IPS DF 6.9 (cell line): ENCODE measurements around the gene ITGA4.

ENCODE experiments used
- DNase-seq: peaks from one replicate; pipeline ENCODE4 v3.0.0-alpha.2; 2013; ENCODE audit warnings: low read depth, low spot score
- H3K27ac ChIP-seq: one replicate; pipeline ENCODE4 v1.5.1; 2013; ENCODE audit warnings: low read length, control low read depth
- H3K27me3 ChIP-seq: 2 replicates; pipeline ENCODE4 v1.6.1; 2013; ENCODE audit warnings: mild to moderate bottlenecking, low read length; ENCODE audit not compliant: control insufficient read depth, insufficient read depth
- H3K36me3 ChIP-seq: 2 replicates; pipeline ENCODE4 v1.6.1; 2013; ENCODE audit warnings: low read length; ENCODE audit not compliant: control insufficient read depth, insufficient read depth
- H3K4me1 ChIP-seq: 2 replicates; pipeline ENCODE4 v1.6.1; 2013; ENCODE audit warnings: low read length; ENCODE audit not compliant: control insufficient read depth, insufficient read depth
- H3K4me3 ChIP-seq: 2 replicates; pipeline ENCODE4 v1.5.1; 2013; ENCODE audit warnings: mild to moderate bottlenecking, low read length
- H3K9me3 ChIP-seq: 2 replicates; pipeline ENCODE4 v1.6.1; 2013; ENCODE audit warnings: low read length, inconsistent platforms; ENCODE audit not compliant: control insufficient read depth, insufficient read depth
- WGBS: extraction: QIAGEN DNeasy Blood & Tissue Kit; methylation state at CpG from one replicate; pipeline ENCODE4 v1.1.7; 2013; ENCODE audit warnings: mixed read lengths, missing lambda C conversion rate; ENCODE audit not compliant: insufficient read length, insufficient coverage; 5-methylcytosine and 5-hydroxymethylcytosine counted together

The ITGA4 gene

GRCh38 chr2:181499231-181499630 lies 42.0 kb downstream of the ITGA4 start:
- no peak overlapping the region for H3K27ac ChIP-seq
- H3K4me3 ChIP-seq: no peak overlapping the region
- H3K4me1 ChIP-seq: no peaks in the 10 kb centered on the region
- no peaks in the 10 kb centered on the region for H3K36me3 ChIP-seq
- no peaks in the 10 kb centered on the region for H3K27me3 ChIP-seq
- no peaks in the 10 kb centered on the region for H3K9me3 ChIP-seq
- no CpG with 5 or more reads among the region's 4 CpGs for WGBS
- DNase-seq: no peak

- WGBS: no CpG with 5 or more reads among the region's 4 CpGs
- no peaks in the 10 kb centered on the region for H3K27me3 ChIP-seq
- DNase-seq: no peak
- H3K4me1 ChIP-seq: no peaks in the 10 kb centered on the region
- no peaks in the 10 kb centered on the region for H3K36me3 ChIP-seq
- no peak overlapping the region for H3K27ac ChIP-seq
- no peaks in the 10 kb centered on the region for H3K9me3 ChIP-seq
- H3K4me3 ChIP-seq: no peak overlapping the region
Measured at GRCh38 chr2:181500201-181500600, 43.0 kb downstream of the ITGA4 start.

- H3K4me1 ChIP-seq: no peaks in the 10 kb centered on the region
- no peak overlapping the region for H3K4me3 ChIP-seq
- H3K36me3 ChIP-seq: no peaks in the 10 kb centered on the region
- H3K27ac ChIP-seq: no peak overlapping the region
- DNase-seq: no peak
- no CpG with 5 or more reads among the region's 3 CpGs for WGBS
- no peaks in the 10 kb centered on the region for H3K9me3 ChIP-seq
- H3K27me3 ChIP-seq: no peaks in the 10 kb centered on the region
Measured at GRCh38 chr2:181515719-181516118, 58.5 kb downstream of the ITGA4 start.

GRCh38 chr2:181516992-181517391 lies 59.8 kb downstream of the ITGA4 start:
- Histone ChIP-seq H3K4me1 (no peaks in the 10 kb centered on the region), H3K27me3 (no peaks in the 10 kb centered on the region), H3K27ac (no peak overlapping the region), H3K4me3 (no peak overlapping the region), H3K9me3 (no peaks in the 10 kb centered on the region), H3K36me3 (no peaks in the 10 kb centered on the region)
- no peak for DNase-seq

GRCh38 chr2:181517685-181518301 lies 60.6 kb downstream of the ITGA4 start:
- WGBS: no CpG with 5 or more reads among the region's 1 CpG
- Histone ChIP-seq H3K9me3 (no peaks in the 10 kb centered on the region), H3K27ac (no peak overlapping the region), H3K4me1 (no peaks in the 10 kb centered on the region), H3K27me3 (no peaks in the 10 kb centered on the region), H3K36me3 (no peaks in the 10 kb centered on the region), H3K4me3 (no peak overlapping the region)
- no peak for DNase-seq

- Histone ChIP-seq H3K4me1 (no peaks in the 10 kb centered on the region), H3K27me3 (no peaks in the 10 kb centered on the region), H3K9me3 (no peaks in the 10 kb centered on the region), H3K27ac (no peak overlapping the region), H3K36me3 (no peaks in the 10 kb centered on the region), H3K4me3 (no peak overlapping the region)
- DNase-seq: no peak
- no CpG with 5 or more reads among the region's 1 CpG for WGBS
Measured at GRCh38 chr2:181520253-181520652, 63.1 kb downstream of the ITGA4 start.

- no CpG with 5 or more reads among the region's 5 CpGs for WGBS
- Histone ChIP-seq H3K36me3 (no peaks in the 10 kb centered on the region), H3K9me3 (no peaks in the 10 kb centered on the region), H3K27ac (no peak overlapping the region), H3K4me3 (no peak overlapping the region), H3K27me3 (no peaks in the 10 kb centered on the region), H3K4me1 (no peaks in the 10 kb centered on the region)
- no peak for DNase-seq
Measured at GRCh38 chr2:181523756-181524155, 66.6 kb downstream of the ITGA4 start.

- Histone ChIP-seq H3K27me3 (no peaks in the 10 kb centered on the region), H3K4me1 (no peaks in the 10 kb centered on the region), H3K4me3 (no peak overlapping the region), H3K9me3 (no peaks in the 10 kb centered on the region), H3K27ac (no peak overlapping the region), H3K36me3 (no peaks in the 10 kb centered on the region)
- WGBS: no CpG with 5 or more reads among the region's 4 CpGs
- DNase-seq: no peak
Measured at GRCh38 chr2:181526014-181526413, 68.8 kb downstream of the ITGA4 start.

- H3K36me3 ChIP-seq: no peaks in the 10 kb centered on the region
Measured at GRCh38 chr2:181527058-181527457, 69.9 kb downstream of the ITGA4 start.

GRCh38 chr2:181528441-181528840 lies 71.3 kb downstream of the ITGA4 start:
- Histone ChIP-seq H3K27me3 (no peaks in the 10 kb centered on the region), H3K36me3 (no peaks in the 10 kb centered on the region), H3K4me3 (no peak overlapping the region), H3K27ac (no peak overlapping the region), H3K4me1 (no peaks in the 10 kb centered on the region), H3K9me3 (no peaks in the 10 kb centered on the region)
- DNase-seq: no peak
- no CpG with 5 or more reads among the region's 1 CpG for WGBS

More at GRCh38 chr2:181527058-181527457, 69.9 kb downstream of the ITGA4 start:
- Histone ChIP-seq H3K27ac (no peak overlapping the region), H3K4me3 (no peak overlapping the region), H3K4me1 (no peaks in the 10 kb centered on the region), H3K9me3 (no peaks in the 10 kb centered on the region), H3K27me3 (no peaks in the 10 kb centered on the region)
- no peak for DNase-seq
- no CpG with 5 or more reads among the region's 6 CpGs for WGBS

- Histone ChIP-seq H3K27ac (no peak overlapping the region), H3K9me3 (no peaks in the 10 kb centered on the region), H3K27me3 (no peaks in the 10 kb centered on the region), H3K4me1 (no peaks in the 10 kb centered on the region), H3K4me3 (no peak overlapping the region), H3K36me3 (no peaks in the 10 kb centered on the region)
- DNase-seq: no peak
- WGBS: no CpG with 5 or more reads among the region's 2 CpGs
Measured at GRCh38 chr2:181536730-181537129, 79.5 kb downstream of the ITGA4 start.
